Lower leg skin (tissue), 3 donors: ENCODE results near the gene PPM1E.

Experiments
- CTCF ChIP-seq, 3 donors: fragments of 450-650 bp; IDR thresholded peaks; one replicate each; pipeline ENCODE4 v1.5.1; 2016; ENCODE audit warnings: antibody characterized with exemption in 3 of 3, mild to moderate bottlenecking in 3 of 3, moderate library complexity in 2 of 3
- POLR2A ChIP-seq, 2 donors: fragments of 450-650 bp; IDR thresholded peaks; one replicate each; pipeline ENCODE4 v1.6.1; 2016 to 2017; ENCODE audit warnings: antibody characterized with exemption in 2 of 2, mild to moderate bottlenecking in 1 of 2, moderate library complexity in 1 of 2

GRCh38 chr17:58730937-58731336 lies 24.7 kb upstream of the PPM1E start:
- TF ChIP-seq CTCF (IDR thresholded peaks at IDR 0.05) (no peak), POLR2A (IDR thresholded peaks at IDR 0.05) (no peak)
